Measurements from ENCODE around the gene GRB2.

DNA sequence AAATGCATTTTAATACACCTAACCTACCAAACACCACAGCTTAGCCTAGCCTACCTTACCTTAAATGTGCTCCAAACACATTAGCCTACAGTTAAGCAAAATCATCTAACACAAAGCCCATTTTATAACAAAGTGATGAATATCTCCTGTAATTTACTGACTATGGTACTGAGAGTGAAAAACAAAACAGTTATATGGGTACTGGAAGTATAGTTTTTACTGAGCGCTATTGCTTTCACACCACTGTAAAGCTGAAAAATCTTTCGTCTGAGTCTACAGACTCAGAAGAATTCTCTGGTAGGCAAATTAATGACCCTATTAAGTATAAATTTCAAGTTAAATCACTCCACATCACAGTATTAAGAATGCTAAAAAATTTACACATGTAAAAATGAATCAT is 3.5 kb downstream of the GRB2 start:
- TF ChIP-seq, protein P1, sequence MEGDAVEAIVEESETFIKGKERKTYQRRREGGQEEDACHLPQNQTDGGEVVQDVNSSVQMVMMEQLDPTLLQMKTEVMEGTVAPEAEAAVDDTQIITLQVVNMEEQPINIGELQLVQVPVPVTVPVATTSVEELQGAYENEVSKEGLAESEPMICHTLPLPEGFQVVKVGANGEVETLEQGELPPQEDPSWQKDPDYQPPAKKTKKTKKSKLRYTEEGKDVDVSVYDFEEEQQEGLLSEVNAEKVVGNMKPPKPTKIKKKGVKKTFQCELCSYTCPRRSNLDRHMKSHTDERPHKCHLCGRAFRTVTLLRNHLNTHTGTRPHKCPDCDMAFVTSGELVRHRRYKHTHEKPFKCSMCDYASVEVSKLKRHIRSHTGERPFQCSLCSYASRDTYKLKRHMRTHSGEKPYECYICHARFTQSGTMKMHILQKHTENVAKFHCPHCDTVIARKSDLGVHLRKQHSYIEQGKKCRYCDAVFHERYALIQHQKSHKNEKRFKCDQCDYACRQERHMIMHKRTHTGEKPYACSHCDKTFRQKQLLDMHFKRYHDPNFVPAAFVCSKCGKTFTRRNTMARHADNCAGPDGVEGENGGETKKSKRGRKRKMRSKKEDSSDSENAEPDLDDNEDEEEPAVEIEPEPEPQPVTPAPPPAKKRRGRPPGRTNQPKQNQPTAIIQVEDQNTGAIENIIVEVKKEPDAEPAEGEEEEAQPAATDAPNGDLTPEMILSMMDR (conservative IDR thresholded peaks at IDR 0.05; ENCODE audit: low read depth, low read length), result no peak
- TF ChIP-seq EZH2 (IDR thresholded peaks at IDR 0.05; ENCODE audit: borderline replicate concordance, low read depth, low read length, poor library complexity, severe bottlenecking), result no peak

All from A673 (cell line).